Liver (tissue), 9 donors: Measurements from ENCODE around the gene NT5C1A. TPM values are rescaled to one million over a fixed set of nuclear protein-coding genes. Genes with fewer than 3 reads are reported as not detected.

Experiments
- DNase-seq: peaks from one replicate; pipeline ENCODE4 v3.0.0-alpha.2; 2017; ENCODE audit warnings: low spot score
- H3K27ac ChIP-seq, 2 donors: one replicate each; pipeline ENCODE4 v1.7.0; 2013; ENCODE audit warnings: inconsistent platforms in 2 of 2, low read length in 2 of 2, control low read depth in 1 of 2, low read depth in 1 of 2, mild to moderate bottlenecking in 1 of 2
- H3K27me3 ChIP-seq, 4 donors: one replicate each; pipeline versions ENCODE4 v1.6.1 to v1.7.0; 2013; ENCODE audit warnings: low read length in 3 of 4, inconsistent platforms in 1 of 4, mild to moderate bottlenecking in 1 of 4, moderate library complexity in 1 of 4; ENCODE audit not compliant: control insufficient read depth in 4 of 4, insufficient read depth in 4 of 4
- H3K36me3 ChIP-seq, 4 donors: one replicate each; pipeline versions ENCODE4 v1.6.1 to v1.7.0; 2013; ENCODE audit warnings: low read length in 3 of 4, mild to moderate bottlenecking in 3 of 4, low read depth in 1 of 4, moderate library complexity in 1 of 4; ENCODE audit not compliant: control insufficient read depth in 4 of 4, insufficient read depth in 3 of 4
- H3K4me1 ChIP-seq, 4 donors: one replicate each; pipeline versions ENCODE4 v1.6.1 to v1.7.0; 2013; ENCODE audit warnings: low read length in 3 of 4, mild to moderate bottlenecking in 3 of 4, moderate library complexity in 1 of 4; ENCODE audit not compliant: control insufficient read depth in 4 of 4, insufficient read depth in 4 of 4
- H3K4me3 ChIP-seq, 3 donors: one replicate each; pipeline versions ENCODE4 v1.6.1 to v1.7.0; 2013; ENCODE audit warnings: low read length in 3 of 3, control low read depth in 1 of 3, low read depth in 1 of 3, mild to moderate bottlenecking in 1 of 3
- H3K9ac ChIP-seq, 2 donors: one replicate each; pipeline ENCODE4 v1.7.0; 2013; ENCODE audit warnings: low read length in 2 of 2, mild to moderate bottlenecking in 2 of 2, moderate library complexity in 2 of 2, control low read depth in 1 of 2, low read depth in 1 of 2
- H3K9me3 ChIP-seq, 4 donors: one replicate each; pipeline versions ENCODE4 v1.6.1 to v1.7.0; 2013; ENCODE audit warnings: low read length in 3 of 4; ENCODE audit not compliant: control insufficient read depth in 4 of 4
- FOXA1 ChIP-seq: IDR thresholded peaks from 2 replicates; pipeline ENCODE4 v1.6.1; 2016; ENCODE audit warnings: antibody characterized with exemption
- FOXA2 ChIP-seq: IDR thresholded peaks from 2 replicates; pipeline ENCODE4 v1.6.1; 2016; ENCODE audit warnings: antibody characterized with exemption
- GABPA ChIP-seq, 2 donors: IDR thresholded peaks in 1 of 2; conservative IDR thresholded peaks in 1 of 2; 2 replicates each; pipeline ENCODE4 v1.6.1; 2016; ENCODE audit warnings: antibody characterized with exemption in 2 of 2, mild to moderate bottlenecking in 1 of 2, moderate library complexity in 1 of 2
- NR2F2 ChIP-seq: IDR thresholded peaks from 2 replicates; pipeline ENCODE4 v1.6.1; 2016; ENCODE audit warnings: antibody characterized with exemption
- RAD21 ChIP-seq, 2 donors: IDR thresholded peaks; 2 replicates each; pipeline ENCODE4 v1.6.1; 2016; ENCODE audit warnings: antibody characterized with exemption in 2 of 2, mild to moderate bottlenecking in 2 of 2
- SP1 ChIP-seq: IDR thresholded peaks from 2 replicates; pipeline ENCODE4 v1.6.1; 2018; ENCODE audit warnings: antibody characterized with exemption, mild to moderate bottlenecking
- TAF1 ChIP-seq: conservative IDR thresholded peaks from 2 replicates; pipeline ENCODE4 v1.6.1; 2016; ENCODE audit warnings: antibody characterized with exemption, mild to moderate bottlenecking
- WGBS: extraction: QIAGEN DNeasy Blood & Tissue Kit; methylation state at CpG from one replicate; pipeline ENCODE4 v1.1.7; 2013; 5-methylcytosine and 5-hydroxymethylcytosine counted together
- polyA plus RNA-seq, 2 donors: library from polyadenylated mRNA; stranded (reverse) in 1 of 2; unstranded in 1 of 2; fragments of 200-250 nt in 1 of 2; fragments of >200 nt in 1 of 2; fragmentation: Nextera tagmentation in 1 of 2; extraction: Ambion mirVana in 1 of 2; gene quantifications; one replicate each; pipeline versions ENCODE4 v1.2.1 to v1.2.3, GENCODE V29; 2013 to 2015
- total RNA-seq, 2 donors: library from RNA; depleted of rRNA; stranded (reverse); fragments of >200 nt; gene quantifications; one replicate each; pipeline ENCODE4 v1.2.3, GENCODE V29; 2014
- TF ChIP-seq, protein P1 (sequence below): fragments of 150-350 bp; IDR thresholded peaks from 2 replicates; pipeline ENCODE4 v1.5.1; 2017; ENCODE audit warnings: improper control_type of control experiment, low read depth, low read length; ENCODE audit not compliant: missing input control
- TF ChIP-seq, protein P2 (sequence below): IDR thresholded peaks from 2 replicates; pipeline ENCODE4 v1.6.1; 2016; ENCODE audit warnings: antibody characterized with exemption, mild to moderate bottlenecking
- TF ChIP-seq, protein P3 (sequence below): IDR thresholded peaks from 2 replicates; pipeline ENCODE4 v1.6.1; 2016; ENCODE audit warnings: antibody characterized with exemption
- donor health status: healthy.
- donor health status: healthy.
- donor health status: healthy.
- donor health status: healthy.
- donor health status: healthy.

The NT5C1A gene
- total and polyA plus RNA-seq, 4 donors, result 0.05 to 0.08 TPM; not detected in 2

DNA sequence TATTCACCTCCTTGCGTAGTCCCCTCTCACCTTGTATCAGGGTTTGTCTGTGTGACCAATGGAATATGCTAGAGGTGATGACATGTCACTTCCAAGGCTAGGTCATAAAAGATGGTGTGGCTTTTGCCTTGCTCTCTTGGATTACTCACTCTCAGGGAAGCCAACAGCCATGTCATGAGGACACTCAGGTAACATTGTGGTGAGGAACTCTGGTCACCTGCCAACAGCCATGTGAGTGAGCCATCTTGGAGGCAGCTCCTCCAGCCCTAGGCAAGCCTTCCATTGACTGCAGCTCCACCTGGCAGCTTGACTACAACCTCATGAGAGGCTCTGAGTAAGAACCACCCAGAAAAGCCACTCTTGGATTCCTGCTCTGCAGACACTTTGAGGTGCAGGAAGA is 21.5 kb downstream of the NT5C1A start:
- Histone ChIP-seq H3K36me3 (no peaks in the 10 kb centered on the region), H3K9me3 (no peaks in the 10 kb centered on the region), H3K9ac (no peak overlapping the region), H3K27me3 (no peaks in the 10 kb centered on the region), H3K4me3 (no peak overlapping the region), H3K27ac (no peak overlapping the region), H3K4me1 (peaks cover 0 to 6% (median 0%) of the 10 kb centered on the region in 4 donors)
- TF ChIP-seq, protein P1, sequence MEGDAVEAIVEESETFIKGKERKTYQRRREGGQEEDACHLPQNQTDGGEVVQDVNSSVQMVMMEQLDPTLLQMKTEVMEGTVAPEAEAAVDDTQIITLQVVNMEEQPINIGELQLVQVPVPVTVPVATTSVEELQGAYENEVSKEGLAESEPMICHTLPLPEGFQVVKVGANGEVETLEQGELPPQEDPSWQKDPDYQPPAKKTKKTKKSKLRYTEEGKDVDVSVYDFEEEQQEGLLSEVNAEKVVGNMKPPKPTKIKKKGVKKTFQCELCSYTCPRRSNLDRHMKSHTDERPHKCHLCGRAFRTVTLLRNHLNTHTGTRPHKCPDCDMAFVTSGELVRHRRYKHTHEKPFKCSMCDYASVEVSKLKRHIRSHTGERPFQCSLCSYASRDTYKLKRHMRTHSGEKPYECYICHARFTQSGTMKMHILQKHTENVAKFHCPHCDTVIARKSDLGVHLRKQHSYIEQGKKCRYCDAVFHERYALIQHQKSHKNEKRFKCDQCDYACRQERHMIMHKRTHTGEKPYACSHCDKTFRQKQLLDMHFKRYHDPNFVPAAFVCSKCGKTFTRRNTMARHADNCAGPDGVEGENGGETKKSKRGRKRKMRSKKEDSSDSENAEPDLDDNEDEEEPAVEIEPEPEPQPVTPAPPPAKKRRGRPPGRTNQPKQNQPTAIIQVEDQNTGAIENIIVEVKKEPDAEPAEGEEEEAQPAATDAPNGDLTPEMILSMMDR, result no peak
- TF ChIP-seq SP1 (no peak), GABPA (IDR thresholded peaks at IDR 0.05 in 1 of 2, conservative IDR thresholded peaks at IDR 0.05 in 1 of 2) (no peak), FOXA2 (no peak), TAF1 (no peak)
- WGBS, result 98% methylated on average over 1 of the region's 1 CpG
- no peak for DNase-seq

DNA sequence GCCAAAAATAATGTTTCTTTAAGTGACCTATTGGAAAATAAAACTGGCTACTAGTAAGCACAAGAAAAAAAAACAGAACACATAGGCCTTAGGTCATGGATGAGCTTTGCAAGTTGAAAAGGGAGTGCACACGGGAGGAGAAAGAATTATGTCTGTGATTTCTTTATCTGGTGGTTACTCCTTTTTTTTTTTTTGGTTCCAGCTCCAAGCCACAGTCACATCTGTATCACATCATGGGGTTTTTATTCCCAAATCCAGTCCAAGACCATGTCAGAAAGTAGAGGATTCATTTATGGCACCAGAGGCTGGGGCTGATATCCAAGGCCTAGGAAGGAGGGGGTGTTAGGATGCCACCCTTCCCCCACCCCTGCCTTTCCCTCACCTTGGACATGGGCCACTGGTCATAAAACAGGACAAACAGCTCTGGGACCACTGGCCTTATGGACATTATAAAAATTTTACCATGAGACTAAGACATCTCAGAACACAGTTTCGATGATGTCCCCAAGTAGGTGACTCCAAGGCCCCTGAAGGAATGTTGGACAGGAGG is 22.2 kb downstream of the NT5C1A start:
- Histone ChIP-seq H3K27me3 (no peaks in the 10 kb centered on the region), H3K9ac (no peak overlapping the region), H3K9me3 (no peaks in the 10 kb centered on the region), H3K27ac (no peak overlapping the region), H3K4me1 (peaks cover 0 to 6% (median 0%) of the 10 kb centered on the region in 4 donors), H3K4me3 (no peak overlapping the region), H3K36me3 (no peaks in the 10 kb centered on the region)
- no peak for TF ChIP-seq NR2F2
- no peak for TF ChIP-seq RAD21 (IDR thresholded peaks at IDR 0.05)
- TF ChIP-seq FOXA2, result no peak
- TF ChIP-seq, protein P1, result no peak
- TF ChIP-seq, protein P2, sequence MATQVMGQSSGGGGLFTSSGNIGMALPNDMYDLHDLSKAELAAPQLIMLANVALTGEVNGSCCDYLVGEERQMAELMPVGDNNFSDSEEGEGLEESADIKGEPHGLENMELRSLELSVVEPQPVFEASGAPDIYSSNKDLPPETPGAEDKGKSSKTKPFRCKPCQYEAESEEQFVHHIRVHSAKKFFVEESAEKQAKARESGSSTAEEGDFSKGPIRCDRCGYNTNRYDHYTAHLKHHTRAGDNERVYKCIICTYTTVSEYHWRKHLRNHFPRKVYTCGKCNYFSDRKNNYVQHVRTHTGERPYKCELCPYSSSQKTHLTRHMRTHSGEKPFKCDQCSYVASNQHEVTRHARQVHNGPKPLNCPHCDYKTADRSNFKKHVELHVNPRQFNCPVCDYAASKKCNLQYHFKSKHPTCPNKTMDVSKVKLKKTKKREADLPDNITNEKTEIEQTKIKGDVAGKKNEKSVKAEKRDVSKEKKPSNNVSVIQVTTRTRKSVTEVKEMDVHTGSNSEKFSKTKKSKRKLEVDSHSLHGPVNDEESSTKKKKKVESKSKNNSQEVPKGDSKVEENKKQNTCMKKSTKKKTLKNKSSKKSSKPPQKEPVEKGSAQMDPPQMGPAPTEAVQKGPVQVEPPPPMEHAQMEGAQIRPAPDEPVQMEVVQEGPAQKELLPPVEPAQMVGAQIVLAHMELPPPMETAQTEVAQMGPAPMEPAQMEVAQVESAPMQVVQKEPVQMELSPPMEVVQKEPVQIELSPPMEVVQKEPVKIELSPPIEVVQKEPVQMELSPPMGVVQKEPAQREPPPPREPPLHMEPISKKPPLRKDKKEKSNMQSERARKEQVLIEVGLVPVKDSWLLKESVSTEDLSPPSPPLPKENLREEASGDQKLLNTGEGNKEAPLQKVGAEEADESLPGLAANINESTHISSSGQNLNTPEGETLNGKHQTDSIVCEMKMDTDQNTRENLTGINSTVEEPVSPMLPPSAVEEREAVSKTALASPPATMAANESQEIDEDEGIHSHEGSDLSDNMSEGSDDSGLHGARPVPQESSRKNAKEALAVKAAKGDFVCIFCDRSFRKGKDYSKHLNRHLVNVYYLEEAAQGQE, result no peak
- TF ChIP-seq, protein P3, sequence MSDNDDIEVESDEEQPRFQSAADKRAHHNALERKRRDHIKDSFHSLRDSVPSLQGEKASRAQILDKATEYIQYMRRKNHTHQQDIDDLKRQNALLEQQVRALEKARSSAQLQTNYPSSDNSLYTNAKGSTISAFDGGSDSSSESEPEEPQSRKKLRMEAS, result no peak
- no peak for TF ChIP-seq FOXA1
- DNase-seq, result no peak
- 97% methylated on average over 2 of the region's 2 CpGs for WGBS
